Ishikawa (cell line): Measurements from ENCODE around the gene CFD.

Experiments used
- CEBPB ChIP-seq: IDR thresholded peaks from 2 replicates; pipeline ENCODE4 v1.6.1; 2012
- REST ChIP-seq: IDR thresholded peaks from 2 replicates; pipeline ENCODE4 v1.6.1; 2012; ENCODE audit warnings: low read depth, mild to moderate bottlenecking
- YY1 ChIP-seq: IDR thresholded peaks from 2 replicates; pipeline ENCODE4 v1.6.1; 2012; ENCODE audit warnings: low read depth

GRCh38 chr19:900302-901111, 41.0 kb downstream of the CFD start:
- no peak for TF ChIP-seq REST
- TF ChIP-seq YY1: no peak
- TF ChIP-seq CEBPB: no peak
